NCI-H2029 treated with DMSO at 0.1 percent for 48 hours (cell line): ENCODE measurements around the gene TAF11.
"Not testable (repeated sequence)": the region's sequence is repeated elsewhere in the genome, so short reads cannot be mapped to it uniquely, and the experiment has no call there.

Source experiments
- DNase-seq: peaks from one replicate; lab custom pipeline; 2025; lab: John Stamatoyannopoulos, UW

Gene TAF11

GRCh38 chr6:34904990-34905613 is 17.3 kb upstream of the TAF11 start:
- no peak for DNase-seq

- DNase-seq, result no peak
Measured at GRCh38 chr6:34901930-34902329, 14.1 kb upstream of the TAF11 start.

- DNase-seq, result no peak
Measured at GRCh38 chr6:34900321-34901031, 12.6 kb upstream of the TAF11 start.

GRCh38 chr6:34899748-34900147 is 11.9 kb upstream of the TAF11 start:
- not testable (repeated sequence) for DNase-seq

- DNase-seq, result no peak
Measured at GRCh38 chr6:34897716-34898115, 9.9 kb upstream of the TAF11 start.

GRCh38 chr6:34897130-34897529 is 9.3 kb upstream of the TAF11 start:
- no peak for DNase-seq

GRCh38 chr6:34894693-34895092 is 6.9 kb upstream of the TAF11 start:
- no peak for DNase-seq

GRCh38 chr6:34891296-34891695 is 3.5 kb upstream of the TAF11 start:
- no peak for DNase-seq

GRCh38 chr6:34890533-34890925 is 2.7 kb upstream of the TAF11 start:
- DNase-seq, result no peak

- DNase-seq, result peak; percentile 49
Measured at GRCh38 chr6:34888874-34889555, 1.2 kb upstream of the TAF11 start, which contains the start of gene ANKS1A. Gene ANKS1A (plus strand): TSS chr6:34889255. CDS start chr6:34889403, 148 bp downstream.

- DNase-seq, result peak; percentile 38
Measured at GRCh38 chr6:34888514-34888856, 643 bp upstream of the TAF11 start.

- DNase-seq, result not testable (repeated sequence)
Measured at GRCh38 chr6:34885837-34886236, 2.0 kb downstream of the TAF11 start.

GRCh38 chr6:34884996-34885395 is 2.8 kb downstream of the TAF11 start:
- no peak for DNase-seq

GRCh38 chr6:34884073-34884472 is 3.8 kb downstream of the TAF11 start:
- not testable (repeated sequence) for DNase-seq

GRCh38 chr6:34877869-34878485 is 9.9 kb downstream of the TAF11 start:
- DNase-seq, result no peak

GRCh38 chr6:34877259-34877658 is 10.6 kb downstream of the TAF11 start:
- DNase-seq, result no peak

GRCh38 chr6:34876472-34876871 is 11.4 kb downstream of the TAF11 start:
- no peak for DNase-seq

- no peak for DNase-seq
Measured at GRCh38 chr6:34875292-34876213, 12.3 kb downstream of the TAF11 start.

GRCh38 chr6:34872332-34872731 is 15.5 kb downstream of the TAF11 start:
- DNase-seq, result no peak

- DNase-seq, result no peak
Measured at GRCh38 chr6:34871853-34872252, 16.0 kb downstream of the TAF11 start.

- no peak for DNase-seq
Measured at GRCh38 chr6:34867484-34867883, 20.4 kb downstream of the TAF11 start.

- no peak for DNase-seq
Measured at GRCh38 chr6:34866509-34866908, 21.3 kb downstream of the TAF11 start.
